OCI-LY1 (cell line): ENCODE results near the gene TMEM132C.

Source experiments
- CTCF ChIP-seq: fragments of 200-600 bp; sonication (generic), shearing (Covaris generic); IDR thresholded peaks from 2 replicates; pipeline ENCODE4 v1.5.1; 2017; ENCODE audit warnings: mild to moderate bottlenecking, antibody characterized with exemption, low read length, moderate library complexity, mixed read lengths
- EZH2 ChIP-seq: fragments of 200-600 bp; sonication (generic), shearing (Covaris generic); IDR thresholded peaks from 2 replicates; pipeline ENCODE4 v1.8.0; 2017; ENCODE audit warnings: borderline replicate concordance, mixed run types, mild to moderate bottlenecking, antibody characterized with exemption, low read length, moderate library complexity, mixed read lengths

DNA sequence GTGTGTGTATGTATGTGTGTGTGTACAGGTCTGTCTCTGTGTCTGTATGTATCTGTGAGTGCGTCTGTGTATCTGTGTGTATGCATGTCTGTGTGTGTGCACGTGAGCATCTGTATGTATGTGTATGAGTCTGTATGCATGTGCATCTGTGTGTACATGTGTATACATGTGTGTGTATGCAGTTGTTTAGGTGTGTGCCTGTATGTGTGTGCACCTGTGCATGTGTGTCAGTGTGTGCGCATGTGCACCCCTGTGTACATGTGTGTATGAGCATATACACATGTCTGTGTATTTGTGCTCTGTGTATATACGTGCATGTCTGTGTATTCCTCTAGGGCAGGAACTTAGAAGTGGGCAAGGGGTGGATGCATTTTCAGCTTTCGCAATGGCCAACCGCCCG lies 116.0 kb downstream of the TMEM132C start:
- TF ChIP-seq CTCF (no peak), EZH2 (no peak)
